GM19455 (cell line): ENCODE results near the gene ECT2L.
A peak's percentile ranks its signal among the peaks of the same experiment; 100 is the strongest.

ENCODE experiments used
- ATAC-seq: cut with Tn5 transposase; IDR thresholded peaks from one replicate; pipeline ENCODE4 v1.9.1; 2021; ENCODE audit not compliant: unreplicated experiment

ECT2L gene

DNA sequence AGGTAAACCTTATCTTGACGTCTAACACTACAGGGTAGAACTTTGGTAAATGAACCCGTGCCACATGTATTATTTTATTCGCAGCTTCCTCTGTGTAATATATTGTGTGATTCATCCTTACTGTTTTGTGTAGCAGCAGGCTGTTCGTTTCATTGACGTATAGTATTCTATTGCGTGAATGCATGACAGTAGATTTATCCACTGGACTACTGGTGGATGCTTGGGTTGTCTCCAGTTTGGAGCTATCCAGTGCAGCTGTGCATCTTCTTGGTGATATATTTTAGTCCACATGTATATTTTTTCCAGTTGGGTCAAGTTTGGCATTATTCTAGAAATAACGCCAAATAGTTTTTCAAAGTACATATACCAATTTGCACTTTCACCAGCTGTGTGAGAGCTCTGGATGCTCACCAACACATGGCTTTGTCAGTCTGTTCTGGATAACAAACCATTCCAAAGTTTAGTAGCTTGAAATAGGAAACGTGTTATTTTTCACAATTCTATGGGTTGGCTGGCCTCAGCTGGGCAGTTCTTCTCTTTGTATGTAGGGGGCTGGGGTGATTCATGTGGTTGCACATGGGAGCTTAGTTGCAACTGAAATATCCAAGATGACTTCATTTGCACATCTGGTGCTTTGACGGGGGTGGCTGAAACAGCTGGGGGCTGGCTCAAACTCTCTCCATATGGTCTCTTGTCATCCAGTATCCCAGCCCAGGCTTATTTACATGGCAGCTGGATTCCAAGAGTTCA is 9.3 kb downstream of the ECT2L start:
- ATAC-seq, result no peak

DNA sequence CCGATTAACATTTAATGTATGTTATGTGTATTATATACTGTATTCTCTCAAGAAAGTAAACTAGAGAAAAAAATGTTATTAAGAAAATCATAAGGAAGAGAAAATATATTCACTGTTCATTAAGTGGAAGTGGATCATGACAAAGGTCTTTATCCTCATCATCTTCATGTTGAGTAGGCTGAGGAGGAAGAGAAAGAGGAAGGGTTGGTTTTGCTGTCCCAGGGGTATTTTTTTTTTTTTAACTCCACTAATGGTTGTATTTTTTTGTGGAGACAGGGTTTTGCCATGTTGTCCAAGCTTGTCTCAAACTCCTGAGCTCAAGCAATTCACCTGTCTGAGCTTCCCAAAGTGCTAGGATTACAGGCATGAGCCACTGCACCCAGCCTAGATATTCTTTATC is 11.0 kb downstream of the ECT2L start:
- no peak for ATAC-seq

DNA sequence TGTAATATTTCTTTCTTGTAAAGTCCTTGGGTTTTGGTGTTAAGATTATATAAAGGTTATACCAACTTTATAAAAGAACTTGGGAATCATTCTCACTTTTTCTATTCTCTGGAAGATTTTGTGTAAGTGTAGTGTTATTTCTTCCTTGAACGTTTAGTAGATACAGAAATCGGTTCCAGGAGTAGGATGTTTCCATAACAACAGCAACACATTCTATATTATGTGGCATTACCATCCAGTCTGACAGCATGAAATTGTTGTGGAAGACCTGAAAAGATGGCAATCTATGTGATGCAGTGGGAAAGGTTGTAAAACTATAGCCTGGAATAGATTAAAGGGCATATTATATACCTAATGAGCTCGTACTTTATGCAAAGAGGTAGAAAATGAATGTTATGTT is 13.8 kb downstream of the ECT2L start:
- ATAC-seq, result no peak

DNA sequence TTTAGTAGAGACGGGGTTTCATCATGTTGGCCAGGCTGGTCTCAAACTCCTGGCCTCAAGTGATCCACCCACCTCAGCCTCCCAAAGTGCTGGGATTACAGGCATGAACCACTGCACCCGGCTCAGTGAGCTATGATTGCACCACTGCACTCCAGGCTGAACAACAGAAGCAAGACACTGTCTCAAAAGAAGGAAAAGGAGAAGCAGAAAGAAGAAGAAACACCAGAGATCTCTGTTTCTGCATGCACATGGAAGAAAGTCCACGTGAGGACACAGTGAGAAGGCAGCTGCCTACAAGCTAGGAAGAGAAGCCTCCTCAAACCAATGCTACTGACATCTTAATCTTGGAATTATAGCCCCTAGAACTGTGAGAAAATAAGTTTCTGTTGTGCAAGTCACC is 16.0 kb downstream of the ECT2L start:
- ATAC-seq, result no peak

DNA sequence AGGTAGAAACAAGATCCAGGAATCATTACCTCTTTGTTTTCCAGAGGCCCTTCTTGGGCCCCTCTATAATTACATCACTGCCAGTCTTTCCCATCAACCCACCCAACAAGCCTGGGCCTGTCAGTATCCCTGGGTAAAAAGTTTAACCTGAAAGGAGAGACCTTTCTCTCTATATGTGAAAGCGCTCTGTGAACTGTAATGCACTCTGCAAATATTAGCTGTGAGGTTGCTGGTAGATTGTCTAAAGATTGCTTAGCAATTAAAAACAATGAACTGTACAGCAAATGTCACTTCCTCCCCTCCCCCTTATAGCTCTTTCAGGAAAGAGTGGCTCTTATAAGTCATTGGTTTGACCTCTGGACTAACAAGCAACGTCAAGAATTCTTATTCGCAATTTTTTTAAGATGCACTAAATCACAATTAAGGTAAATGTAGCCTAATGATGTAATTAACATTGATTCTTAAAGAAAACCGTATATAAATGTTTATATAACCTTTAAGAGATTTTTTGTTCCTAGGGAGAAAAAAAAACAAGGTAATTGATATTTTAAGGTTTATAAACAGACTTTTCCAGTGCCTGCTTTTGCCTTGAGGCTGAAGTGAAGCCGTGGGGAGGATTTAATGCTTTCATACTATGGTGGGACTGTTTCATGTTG is 18.4 kb downstream of the ECT2L start:
- no peak for ATAC-seq

DNA sequence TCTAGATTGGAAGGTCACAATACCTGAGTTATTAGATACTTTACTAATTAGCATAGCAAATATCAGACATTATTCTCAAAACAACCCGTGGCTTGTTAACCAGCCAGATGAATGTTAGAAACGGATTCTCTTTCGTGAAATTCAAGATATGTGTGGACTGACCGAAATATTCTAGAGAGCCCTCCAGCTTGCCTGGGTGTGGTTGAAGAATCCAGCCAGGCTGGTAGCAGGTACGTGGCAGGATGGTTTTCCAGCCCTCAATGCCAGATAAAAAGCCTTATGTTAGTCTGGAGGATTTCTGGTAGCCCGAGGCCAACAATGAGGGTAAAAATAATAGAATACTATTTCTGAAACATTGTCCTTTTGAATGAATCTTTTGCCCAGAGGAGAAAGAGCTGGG is 19.3 kb downstream of the ECT2L start:
- ATAC-seq, result no peak

DNA sequence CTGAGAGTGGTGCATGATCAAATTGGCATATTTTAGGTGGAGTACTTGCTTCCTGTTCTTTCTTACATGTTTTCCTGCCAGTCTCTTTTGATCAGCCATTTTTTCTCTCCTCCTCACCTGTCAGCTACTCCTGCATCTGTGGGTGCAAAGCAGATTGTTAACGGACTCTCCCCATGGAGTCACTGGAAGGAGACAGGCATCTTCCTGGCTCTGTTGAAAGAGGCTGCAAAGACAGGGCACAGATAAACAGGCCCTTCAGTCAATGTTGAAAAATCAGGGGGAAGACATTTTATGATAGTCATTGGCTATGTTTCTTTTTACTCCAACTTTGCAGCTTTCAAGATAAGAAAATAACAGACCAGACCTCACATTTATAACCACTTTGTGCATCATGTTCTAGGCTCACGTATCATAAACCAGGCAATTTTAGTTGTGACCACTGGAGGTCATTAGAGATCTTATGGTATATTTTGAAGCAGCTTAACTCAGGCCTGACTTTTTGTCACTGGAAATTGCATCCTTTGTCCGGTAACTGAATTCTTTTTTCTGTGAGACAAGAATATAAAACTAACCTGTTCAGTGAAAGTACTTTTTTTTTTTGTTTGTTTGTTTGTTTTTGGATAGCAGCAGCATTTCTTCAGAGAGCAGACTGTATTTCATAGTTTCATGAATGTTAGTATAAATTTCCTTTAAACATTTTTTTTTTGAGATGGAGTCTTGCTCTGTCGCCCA is 20.1 kb downstream of the ECT2L start:
- peak; percentile 67 for ATAC-seq

DNA sequence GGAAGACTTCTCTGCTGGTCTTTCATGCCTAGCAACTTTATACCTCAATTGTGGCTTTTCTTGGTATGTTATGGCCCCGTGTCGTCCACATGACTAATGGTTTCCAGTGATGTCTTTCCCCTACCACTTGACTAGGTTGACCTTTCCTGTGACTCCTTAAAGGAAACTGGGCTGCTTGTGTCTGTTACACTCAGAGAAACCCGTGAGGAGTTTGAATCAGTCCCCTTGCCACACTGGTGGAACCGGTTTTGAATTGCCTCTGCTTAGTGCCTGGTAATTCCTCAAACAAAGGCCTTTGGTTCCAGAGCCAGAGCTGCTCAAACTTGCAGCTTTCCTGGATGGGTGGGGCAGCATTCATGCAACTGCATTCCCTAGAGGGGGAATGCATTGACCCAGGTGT is 21.9 kb downstream of the ECT2L start:
- ATAC-seq, result no peak

DNA sequence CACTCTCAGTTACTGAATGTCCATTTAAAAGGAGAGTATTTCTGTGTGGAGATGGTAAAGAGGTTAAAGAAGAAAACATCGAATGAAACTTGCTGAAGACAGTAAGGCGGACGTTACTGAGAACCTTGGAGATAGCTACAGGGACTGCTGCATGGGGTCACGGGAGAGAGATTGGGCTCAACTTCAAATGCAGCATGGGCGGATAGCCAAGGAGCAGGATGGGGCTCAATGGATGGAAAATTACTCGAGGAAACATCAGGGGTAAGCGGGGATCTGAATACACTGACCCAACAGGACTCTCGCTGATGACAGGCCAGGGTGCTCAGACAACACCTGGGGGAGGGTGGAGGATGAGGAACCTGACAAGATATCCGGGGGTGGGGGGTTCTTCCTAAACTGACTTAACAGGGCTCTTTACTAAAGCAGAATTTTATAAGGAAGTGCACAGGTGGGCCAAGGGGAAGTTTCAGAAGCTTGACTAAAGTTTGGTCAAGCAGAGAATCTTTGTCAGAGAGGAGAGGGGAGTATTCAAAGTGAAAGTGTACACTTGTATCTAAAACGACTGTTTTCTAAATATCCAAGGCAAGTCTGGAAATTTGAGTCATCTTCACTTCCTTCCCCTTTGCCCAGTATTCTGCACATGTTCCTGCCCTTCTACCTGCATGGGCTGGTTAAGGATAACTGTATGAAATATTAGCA is 22.8 kb downstream of the ECT2L start:
- peak; percentile 65 for ATAC-seq

DNA sequence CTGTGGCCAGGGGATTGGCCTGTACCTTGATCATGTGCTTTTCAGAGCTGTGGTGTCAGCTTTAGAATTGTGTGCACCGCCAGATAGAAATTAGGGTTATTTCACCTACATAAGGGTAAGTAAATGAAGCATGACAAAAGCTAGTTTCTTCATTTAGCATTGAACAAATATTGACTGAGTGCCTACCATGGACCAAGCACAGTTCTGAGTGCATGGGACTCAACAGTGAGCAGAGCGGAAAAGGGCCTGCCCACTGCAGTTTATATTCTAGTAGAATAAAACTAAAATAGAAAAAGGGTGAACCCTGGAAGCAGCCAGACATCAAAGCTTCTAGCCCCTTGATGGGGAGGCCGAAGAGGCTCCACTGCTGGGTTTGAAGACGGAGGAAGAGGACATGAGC is 25.6 kb downstream of the ECT2L start:
- ATAC-seq, result no peak

DNA sequence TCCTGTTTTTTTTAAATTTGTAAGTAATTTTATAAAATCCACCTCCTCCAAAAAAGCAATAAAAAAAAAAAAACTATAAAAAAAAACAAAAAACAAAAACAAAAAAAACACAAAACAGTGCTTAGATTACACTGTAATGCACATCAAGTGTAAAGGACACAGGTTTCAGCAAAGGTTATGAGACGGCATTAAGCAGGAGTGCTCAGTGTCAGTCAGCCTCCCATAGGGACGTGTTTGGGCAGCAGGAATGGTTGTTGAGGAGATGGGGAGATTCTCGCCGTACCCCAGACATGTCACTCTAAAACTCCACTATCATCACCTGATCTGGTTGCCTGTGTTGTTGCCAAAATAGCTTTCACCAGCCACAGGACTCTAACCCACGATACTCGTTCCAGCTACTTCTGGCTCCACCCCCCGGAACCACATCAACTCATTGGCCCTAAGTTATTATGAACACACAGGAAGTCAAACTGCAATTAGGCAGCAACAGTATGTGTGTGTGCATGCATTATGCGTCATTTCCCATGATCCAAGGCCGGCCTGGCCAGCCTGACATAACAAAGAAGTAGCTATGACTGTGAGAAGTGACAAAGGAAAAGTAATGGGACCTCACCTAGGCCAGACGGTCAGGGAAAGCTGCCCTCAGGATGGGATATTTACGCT is 28.7 kb downstream of the ECT2L start:
- ATAC-seq, result no peak

DNA sequence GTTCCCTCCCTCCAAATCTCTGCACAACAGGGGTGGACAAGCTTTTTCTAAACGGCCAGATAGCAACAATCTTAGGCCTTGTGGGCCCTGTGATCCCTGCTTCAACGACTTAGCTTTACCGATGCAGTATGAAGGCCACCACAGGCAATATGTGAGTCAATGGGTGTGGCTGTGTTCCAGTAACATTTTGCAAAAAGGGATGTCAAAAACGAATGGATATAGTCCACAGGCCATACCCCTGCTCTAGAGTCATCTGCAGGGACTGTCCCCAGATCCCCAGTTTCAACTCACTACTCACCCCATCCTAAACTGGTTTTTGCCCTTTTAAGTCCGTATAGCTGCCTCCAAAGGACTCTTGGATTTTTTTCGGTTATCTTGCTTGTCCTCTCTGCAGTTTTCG is 34.4 kb downstream of the ECT2L start:
- no peak for ATAC-seq

DNA sequence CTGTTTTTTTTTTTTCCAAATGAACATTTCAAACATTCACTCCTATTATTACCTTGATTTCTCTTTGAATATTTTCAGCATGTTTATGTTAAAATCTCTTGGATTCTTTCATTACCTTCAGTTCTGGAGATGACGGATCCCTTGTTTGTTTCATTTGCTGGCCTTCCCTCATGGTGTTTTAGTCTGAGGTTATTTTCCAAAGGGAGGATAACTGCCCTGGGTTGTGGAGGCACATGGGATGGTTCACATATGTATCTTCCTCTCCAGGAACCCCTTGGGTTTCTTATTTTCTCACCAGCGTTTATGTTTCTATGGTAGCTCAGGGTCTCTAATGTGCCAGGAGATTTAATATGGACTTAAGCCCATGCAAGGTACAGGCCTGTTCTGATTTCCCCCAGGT is 36.3 kb downstream of the ECT2L start:
- ATAC-seq, result no peak

DNA sequence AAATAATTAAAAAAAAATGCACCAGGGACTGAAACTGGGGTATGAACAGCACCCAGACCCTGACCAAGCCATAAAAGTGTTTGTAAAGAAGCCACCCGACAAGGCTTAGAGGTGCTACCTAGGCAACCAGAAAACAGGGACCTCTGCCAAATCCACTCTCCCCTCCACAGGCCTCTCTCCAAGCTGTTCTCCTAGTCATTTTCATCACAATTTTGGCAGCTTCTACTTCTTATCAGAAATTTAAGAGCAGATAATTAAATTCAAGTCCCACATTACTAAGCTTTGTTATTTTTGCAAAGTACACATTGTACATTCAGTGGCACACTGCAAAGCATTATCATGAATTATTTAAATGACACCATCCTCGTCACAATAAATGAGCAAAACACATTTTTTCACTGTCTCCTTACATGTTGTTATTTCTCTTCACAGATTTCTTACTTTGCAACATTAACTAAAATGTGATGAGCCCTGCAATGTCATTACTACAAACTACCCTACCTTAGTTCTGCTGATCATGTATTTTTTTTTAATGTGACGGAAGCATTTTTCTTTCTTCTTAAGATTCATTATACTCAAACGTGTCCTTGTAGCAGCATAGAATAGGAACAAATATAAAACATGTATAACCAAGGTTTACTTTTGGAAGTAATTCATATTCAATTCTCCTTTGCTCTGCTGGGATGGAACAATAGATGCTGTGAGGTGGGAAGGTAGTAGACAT is 38.1 kb downstream of the ECT2L start:
- no peak for ATAC-seq

DNA sequence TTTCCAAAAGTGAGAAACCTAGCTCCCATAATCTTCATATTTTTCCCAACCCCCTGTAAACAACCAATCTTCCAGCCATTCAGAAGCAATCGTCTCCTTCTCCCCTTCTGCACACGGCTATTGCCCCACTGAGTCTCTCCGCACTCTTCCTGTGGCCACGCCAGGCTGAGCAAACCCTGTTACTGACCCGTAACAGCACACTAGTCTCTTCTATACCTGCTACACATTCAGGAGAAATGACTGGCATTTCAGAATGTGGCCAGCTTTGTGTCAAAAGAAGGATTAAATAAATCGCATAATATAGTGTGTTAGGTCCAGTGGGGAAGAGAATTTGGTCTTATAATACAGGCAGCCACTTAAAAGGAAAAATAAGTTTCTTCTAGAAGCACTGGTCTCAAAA is 41.4 kb downstream of the ECT2L start:
- ATAC-seq, result no peak

DNA sequence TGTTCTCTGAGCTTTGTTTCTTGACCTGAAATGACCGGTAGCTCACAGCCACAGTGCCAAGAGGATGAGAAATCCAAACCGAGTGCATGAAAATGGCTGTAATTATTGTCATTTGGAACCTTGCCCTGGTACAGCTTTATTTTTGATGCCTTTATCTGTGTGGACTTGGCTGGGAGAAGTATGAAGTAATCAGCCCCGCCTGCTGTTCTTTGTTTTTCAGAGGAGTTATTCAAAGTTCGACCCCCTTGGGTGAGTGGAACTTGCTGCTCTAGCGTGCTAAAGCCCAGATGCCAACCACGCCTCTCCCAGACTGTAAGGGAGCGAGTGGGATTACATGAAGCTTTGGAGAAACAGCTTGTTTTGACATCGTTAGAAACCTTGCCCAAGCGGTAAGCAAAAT is 48.3 kb downstream of the ECT2L start:
- no peak for ATAC-seq

DNA sequence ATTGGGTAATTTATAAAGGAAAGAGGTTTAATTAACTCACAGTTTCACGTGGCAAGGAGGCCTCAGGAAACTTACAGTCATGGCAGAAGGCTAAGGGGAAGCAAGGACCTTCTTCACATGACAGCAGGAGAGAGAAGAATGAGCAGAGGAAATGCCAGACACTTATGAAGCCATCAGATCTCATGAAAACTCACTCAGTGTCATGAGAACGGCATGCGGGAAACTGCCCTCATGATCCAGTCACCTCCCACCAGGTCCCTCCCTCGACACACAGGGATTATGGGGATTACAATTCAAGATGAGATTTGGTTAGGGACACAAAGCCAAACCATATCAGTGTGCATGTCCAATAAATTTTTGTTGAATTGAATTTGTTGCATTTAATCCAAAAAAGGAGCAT is 52.0 kb downstream of the ECT2L start:
- ATAC-seq, result no peak

DNA sequence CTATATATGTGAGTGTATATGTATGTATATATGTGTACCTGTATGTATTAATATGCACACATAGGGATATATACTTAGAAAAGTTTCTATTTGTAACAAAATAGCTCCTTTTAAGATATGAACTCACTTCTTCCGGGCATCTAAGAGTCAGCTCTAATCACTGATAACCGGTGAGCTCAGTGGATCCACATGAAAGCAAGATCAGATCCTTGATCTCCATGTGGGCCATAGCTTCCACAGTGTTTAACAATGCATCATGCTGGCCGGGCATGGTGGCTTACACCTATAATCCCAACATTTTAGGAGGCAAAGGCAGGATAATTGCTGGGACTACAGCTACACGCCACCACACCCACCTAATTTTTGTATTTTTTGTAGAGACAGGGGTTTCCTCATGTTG is 52.6 kb downstream of the ECT2L start:
- ATAC-seq, result no peak

DNA sequence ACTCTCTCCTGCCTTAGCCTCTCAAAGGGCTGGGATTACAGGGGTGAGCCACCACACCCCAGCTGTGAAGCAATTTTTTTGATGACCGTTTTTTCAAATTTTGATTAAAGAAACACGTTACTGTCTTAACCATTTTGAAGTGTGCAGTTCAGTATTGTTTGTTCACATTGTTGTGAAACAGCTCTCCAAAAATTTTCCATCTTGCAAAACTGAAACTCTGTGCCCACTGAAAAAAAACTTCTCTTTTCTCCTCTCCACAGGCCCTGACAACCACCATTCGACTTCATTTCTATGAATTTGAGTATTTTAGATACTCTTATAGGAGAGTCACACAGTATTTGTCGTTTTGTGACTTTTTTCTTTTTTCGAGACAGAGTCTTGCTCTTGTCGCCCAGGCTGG is 53.9 kb downstream of the ECT2L start:
- ATAC-seq, result no peak

DNA sequence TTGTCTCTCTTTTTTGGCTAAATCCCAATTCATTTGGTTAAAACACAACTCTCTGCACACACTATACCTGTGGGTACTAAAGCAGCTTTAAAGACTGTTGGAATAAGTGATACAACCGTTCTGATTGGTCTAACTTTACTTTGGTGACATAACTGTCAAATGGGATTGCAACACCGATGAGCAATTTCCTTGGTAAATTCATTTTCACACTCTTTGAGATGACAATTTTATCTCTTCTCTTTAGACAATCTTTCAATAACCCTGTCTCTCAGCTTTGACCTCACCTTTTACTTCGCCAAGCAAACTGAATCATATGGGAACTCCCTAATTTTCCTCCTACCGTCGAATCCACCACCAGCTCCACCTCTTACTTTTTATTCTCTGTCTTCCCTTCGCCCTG is 60.8 kb downstream of the ECT2L start:
- no peak for ATAC-seq
